Liver (tissue), 9 donors: ENCODE data around the gene CNTF. TPM values are rescaled to one million over a fixed set of nuclear protein-coding genes. Genes with fewer than 3 reads are reported as not detected.

Experiments used
- DNase-seq: peaks from one replicate; pipeline ENCODE4 v3.0.0-alpha.2; 2017; ENCODE audit warnings: low spot score
- H3K27ac ChIP-seq, 2 donors: one replicate each; pipeline ENCODE4 v1.7.0; 2013; ENCODE audit warnings: inconsistent platforms in 2 of 2, low read length in 2 of 2, control low read depth in 1 of 2, low read depth in 1 of 2, mild to moderate bottlenecking in 1 of 2
- H3K27me3 ChIP-seq, 4 donors: one replicate each; pipeline versions ENCODE4 v1.6.1 to v1.7.0; 2013; ENCODE audit warnings: low read length in 3 of 4, inconsistent platforms in 1 of 4, mild to moderate bottlenecking in 1 of 4, moderate library complexity in 1 of 4; ENCODE audit not compliant: control insufficient read depth in 4 of 4, insufficient read depth in 4 of 4
- H3K36me3 ChIP-seq, 4 donors: one replicate each; pipeline versions ENCODE4 v1.6.1 to v1.7.0; 2013; ENCODE audit warnings: low read length in 3 of 4, mild to moderate bottlenecking in 3 of 4, low read depth in 1 of 4, moderate library complexity in 1 of 4; ENCODE audit not compliant: control insufficient read depth in 4 of 4, insufficient read depth in 3 of 4
- H3K4me1 ChIP-seq, 4 donors: one replicate each; pipeline versions ENCODE4 v1.6.1 to v1.7.0; 2013; ENCODE audit warnings: low read length in 3 of 4, mild to moderate bottlenecking in 3 of 4, moderate library complexity in 1 of 4; ENCODE audit not compliant: control insufficient read depth in 4 of 4, insufficient read depth in 4 of 4
- H3K4me3 ChIP-seq, 3 donors: one replicate each; pipeline versions ENCODE4 v1.6.1 to v1.7.0; 2013; ENCODE audit warnings: low read length in 3 of 3, control low read depth in 1 of 3, low read depth in 1 of 3, mild to moderate bottlenecking in 1 of 3
- H3K9ac ChIP-seq, 2 donors: one replicate each; pipeline ENCODE4 v1.7.0; 2013; ENCODE audit warnings: low read length in 2 of 2, mild to moderate bottlenecking in 2 of 2, moderate library complexity in 2 of 2, control low read depth in 1 of 2, low read depth in 1 of 2
- H3K9me3 ChIP-seq, 4 donors: one replicate each; pipeline versions ENCODE4 v1.6.1 to v1.7.0; 2013; ENCODE audit warnings: low read length in 3 of 4; ENCODE audit not compliant: control insufficient read depth in 4 of 4
- EGR1 ChIP-seq, 2 donors: IDR thresholded peaks; 2 replicates each; pipeline ENCODE4 v1.6.1; 2016 to 2018; ENCODE audit warnings: antibody characterized with exemption in 2 of 2, low read depth in 2 of 2
- FOXA1 ChIP-seq: IDR thresholded peaks from 2 replicates; pipeline ENCODE4 v1.6.1; 2016; ENCODE audit warnings: antibody characterized with exemption
- FOXA2 ChIP-seq: IDR thresholded peaks from 2 replicates; pipeline ENCODE4 v1.6.1; 2016; ENCODE audit warnings: antibody characterized with exemption
- GABPA ChIP-seq, 2 donors: IDR thresholded peaks in 1 of 2; conservative IDR thresholded peaks in 1 of 2; 2 replicates each; pipeline ENCODE4 v1.6.1; 2016; ENCODE audit warnings: antibody characterized with exemption in 2 of 2, mild to moderate bottlenecking in 1 of 2, moderate library complexity in 1 of 2
- HNF4A ChIP-seq, 2 donors: conservative IDR thresholded peaks; 2 replicates each; pipeline ENCODE4 v1.6.1; 2016; ENCODE audit warnings: antibody characterized with exemption in 2 of 2, mild to moderate bottlenecking in 2 of 2
- HNF4G ChIP-seq: IDR thresholded peaks from 2 replicates; pipeline ENCODE4 v1.6.1; 2016; ENCODE audit warnings: antibody characterized with exemption
- JUND ChIP-seq, 2 donors: IDR thresholded peaks; 2 replicates each; pipeline ENCODE4 v1.6.1; 2016; ENCODE audit warnings: antibody characterized with exemption in 2 of 2
- MAX ChIP-seq: IDR thresholded peaks from 2 replicates; pipeline ENCODE4 v1.6.1; 2016; ENCODE audit warnings: antibody characterized with exemption
- NR2F2 ChIP-seq: IDR thresholded peaks from 2 replicates; pipeline ENCODE4 v1.6.1; 2016; ENCODE audit warnings: antibody characterized with exemption
- RAD21 ChIP-seq, 2 donors: IDR thresholded peaks; 2 replicates each; pipeline ENCODE4 v1.6.1; 2016; ENCODE audit warnings: antibody characterized with exemption in 2 of 2, mild to moderate bottlenecking in 2 of 2
- REST ChIP-seq: IDR thresholded peaks from 2 replicates; pipeline ENCODE4 v1.6.1; 2016; ENCODE audit warnings: antibody characterized with exemption, mild to moderate bottlenecking
- RXRA ChIP-seq, 2 donors: IDR thresholded peaks; 2 replicates each; pipeline ENCODE4 v1.6.1; 2017 to 2018; ENCODE audit warnings: antibody characterized with exemption in 2 of 2, mild to moderate bottlenecking in 1 of 2
- SP1 ChIP-seq: IDR thresholded peaks from 2 replicates; pipeline ENCODE4 v1.6.1; 2018; ENCODE audit warnings: antibody characterized with exemption, mild to moderate bottlenecking
- TAF1 ChIP-seq: conservative IDR thresholded peaks from 2 replicates; pipeline ENCODE4 v1.6.1; 2016; ENCODE audit warnings: antibody characterized with exemption, mild to moderate bottlenecking
- YY1 ChIP-seq: IDR thresholded peaks from 2 replicates; pipeline ENCODE4 v1.6.1; 2016; ENCODE audit warnings: antibody characterized with exemption, mild to moderate bottlenecking
- ZBTB33 ChIP-seq: IDR thresholded peaks from 2 replicates; pipeline ENCODE4 v1.6.1; 2016; ENCODE audit warnings: antibody characterized with exemption
- WGBS: extraction: QIAGEN DNeasy Blood & Tissue Kit; methylation state at CpG from one replicate; pipeline ENCODE4 v1.1.7; 2013; 5-methylcytosine and 5-hydroxymethylcytosine counted together
- polyA plus RNA-seq, 2 donors: library from polyadenylated mRNA; stranded (reverse) in 1 of 2; unstranded in 1 of 2; fragments of 200-250 nt in 1 of 2; fragments of >200 nt in 1 of 2; fragmentation: Nextera tagmentation in 1 of 2; extraction: Ambion mirVana in 1 of 2; gene quantifications; one replicate each; pipeline versions ENCODE4 v1.2.1 to v1.2.3, GENCODE V29; 2013 to 2015
- total RNA-seq, 2 donors: library from RNA; depleted of rRNA; stranded (reverse); fragments of >200 nt; gene quantifications; one replicate each; pipeline ENCODE4 v1.2.3, GENCODE V29; 2014
- donor health status: healthy.
- donor health status: healthy.
- donor health status: healthy.
- donor health status: healthy.
- donor health status: healthy.

Gene CNTF
- total and polyA plus RNA-seq, 4 donors, result 0.18 to 3.8 (median 0.66) TPM

- H3K9ac ChIP-seq, result no peak overlapping the region
- no peak for TF ChIP-seq FOXA2
- no peak for TF ChIP-seq MAX
- no peak for TF ChIP-seq YY1
- TF ChIP-seq TAF1, result no peak
- no peak overlapping the region for H3K4me3 ChIP-seq
- no peak overlapping the region for H3K27ac ChIP-seq
- H3K36me3 ChIP-seq, result peaks cover 0 to 3% (median 0%) of the 10 kb centered on the region in 4 donors
- no peak for DNase-seq
- H3K27me3 ChIP-seq, result no peaks in the 10 kb centered on the region
- peaks cover 0 to 19% (median 14%) of the 10 kb centered on the region in 4 donors for H3K4me1 ChIP-seq
- WGBS, result 84% methylated on average over 2 of the region's 2 CpGs
- no peaks in the 10 kb centered on the region for H3K9me3 ChIP-seq
Observed at GRCh38 chr11:58586998-58587397, 35.5 kb upstream of the CNTF start.

GRCh38 chr11:58591659-58592058, 30.8 kb upstream of the CNTF start:
- Histone ChIP-seq H3K36me3 (peaks cover 0 to 4% (median 0%) of the 10 kb centered on the region in 4 donors), H3K9me3 (no peaks in the 10 kb centered on the region), H3K4me1 (peaks cover 4 to 22% (median 18%) of the 10 kb centered on the region in 4 donors), H3K9ac (no peak overlapping the region), H3K27ac (peak overlapping the region in 1 of 2 donors; percentile 19), H3K4me3 (no peak overlapping the region), H3K27me3 (no peaks in the 10 kb centered on the region)
- WGBS, result 49% methylated on average over 3 of the region's 3 CpGs
- no peak for DNase-seq
- TF ChIP-seq NR2F2 (no peak), EGR1 (IDR thresholded peaks at IDR 0.05; ENCODE audit: low read depth in 2 of 2) (peak in 1 of 2 donors; percentile 43), RAD21 (IDR thresholded peaks at IDR 0.05) (peak in 1 of 2 donors; percentile 28), REST (no peak), SP1 (peak; percentile 67), HNF4A (conservative IDR thresholded peaks at IDR 0.05) (peak; percentile 85 to 88), HNF4G (peak; percentile 63), JUND (IDR thresholded peaks at IDR 0.05) (peak in 1 of 2 donors; percentile 42), RXRA (IDR thresholded peaks at IDR 0.05) (peak; percentile 62 to 71), FOXA2 (peak; percentile 13), ZBTB33 (peak; percentile 49), MAX (peak; percentile 61), YY1 (peak; percentile 72), GABPA (IDR thresholded peaks at IDR 0.05 in 1 of 2, conservative IDR thresholded peaks at IDR 0.05 in 1 of 2) (peak in 1 of 2 donors; percentile 49), FOXA1 (no peak)
